ENCODE data around the gene C11orf58. TPM values are rescaled to one million over a fixed set of nuclear protein-coding genes. Genes with fewer than 3 reads are reported as not detected.

C11orf58 gene
- total RNA-seq, 1 experiment from 2014 or later: 144 TPM

- no peak for DNase-seq (ENCODE audit: extremely low read depth, low read depth)
These were observed 60.8 kb downstream of the C11orf58 start for GRCh38 chr11:16799221-16799620.

GRCh38 chr11:16799890-16800289 lies 61.4 kb downstream of the C11orf58 start:
- DNase-seq (ENCODE audit: extremely low read depth, low read depth): no peak

- no peak for DNase-seq (ENCODE audit: extremely low read depth, low read depth)
These were observed 61.9 kb downstream of the C11orf58 start for GRCh38 chr11:16800382-16800781.

DNA sequence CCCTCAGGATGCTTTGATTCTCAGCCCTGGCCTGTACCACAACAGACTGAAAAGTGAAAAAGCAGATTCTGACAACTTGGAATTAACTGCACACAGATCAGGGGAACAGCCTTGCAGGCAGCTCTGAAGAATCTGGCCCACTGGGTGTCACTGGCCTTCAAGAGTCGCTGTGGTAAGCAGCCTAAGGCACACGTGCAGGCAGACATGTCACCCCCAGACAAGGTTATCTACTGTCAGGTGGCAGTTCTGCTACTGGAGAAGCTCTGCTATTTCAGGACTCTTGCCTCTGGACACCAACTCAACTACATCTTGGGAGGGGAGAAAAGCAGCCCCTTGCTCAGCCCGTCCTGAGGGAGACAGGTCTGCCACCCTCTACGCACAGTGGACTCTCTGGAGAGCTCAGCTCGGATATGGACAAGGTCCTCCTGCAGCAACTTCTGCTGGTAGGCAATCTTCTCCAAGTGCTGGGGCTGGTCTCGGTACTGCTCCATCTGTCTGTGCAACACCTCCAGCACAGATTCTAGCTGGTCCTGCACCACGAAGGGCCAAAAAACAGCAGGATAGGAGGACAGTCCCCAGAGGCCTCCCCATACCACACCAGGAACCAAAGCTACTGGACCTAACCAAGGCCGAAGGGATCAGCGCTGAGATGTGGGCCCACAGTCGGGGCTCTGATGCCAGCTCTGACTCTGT lies 63.0 kb downstream of the C11orf58 start:
- no peak for DNase-seq (ENCODE audit: extremely low read depth, low read depth)

DNA sequence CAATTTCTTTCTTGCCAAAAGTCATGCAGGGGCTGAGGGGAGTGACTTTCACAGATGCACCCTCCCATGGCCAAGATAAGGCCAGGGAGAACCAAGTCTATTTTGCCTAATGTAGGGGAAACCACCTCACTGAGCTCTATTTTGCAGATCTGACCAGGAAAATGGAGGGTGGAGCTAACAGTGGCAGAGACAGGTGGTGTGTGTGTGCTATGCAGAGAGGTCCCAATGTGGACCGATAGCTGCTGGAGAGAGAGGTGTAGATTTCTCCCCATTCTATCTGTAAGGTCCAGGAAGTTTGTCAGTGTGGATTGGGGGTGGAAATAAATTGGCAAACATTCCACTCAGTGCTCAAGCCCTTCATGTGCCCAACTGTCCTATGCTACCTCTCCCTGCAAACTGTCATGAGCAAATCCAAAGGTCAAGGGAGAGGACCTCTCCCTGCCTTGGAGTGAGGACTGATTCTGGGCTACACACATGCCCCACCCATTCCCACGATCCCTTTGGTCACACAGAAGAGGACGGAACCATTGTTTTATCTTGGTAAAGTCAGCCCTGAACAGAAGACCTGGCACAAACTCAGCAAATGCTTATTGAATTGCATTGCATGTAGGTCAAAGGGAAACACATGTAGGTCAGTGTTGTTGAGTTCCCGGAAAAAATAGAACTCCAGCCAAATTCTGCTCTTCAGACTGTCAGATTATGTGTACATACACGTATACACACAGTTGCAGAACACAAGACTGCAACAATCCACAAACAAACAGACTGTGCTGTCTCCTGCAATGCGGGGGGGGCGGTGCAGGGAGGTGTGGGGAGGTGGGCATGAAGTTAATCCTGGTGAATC lies 65.9 kb downstream of the C11orf58 start:
- DNase-seq (ENCODE audit: extremely low read depth, low read depth): no peak

DNA sequence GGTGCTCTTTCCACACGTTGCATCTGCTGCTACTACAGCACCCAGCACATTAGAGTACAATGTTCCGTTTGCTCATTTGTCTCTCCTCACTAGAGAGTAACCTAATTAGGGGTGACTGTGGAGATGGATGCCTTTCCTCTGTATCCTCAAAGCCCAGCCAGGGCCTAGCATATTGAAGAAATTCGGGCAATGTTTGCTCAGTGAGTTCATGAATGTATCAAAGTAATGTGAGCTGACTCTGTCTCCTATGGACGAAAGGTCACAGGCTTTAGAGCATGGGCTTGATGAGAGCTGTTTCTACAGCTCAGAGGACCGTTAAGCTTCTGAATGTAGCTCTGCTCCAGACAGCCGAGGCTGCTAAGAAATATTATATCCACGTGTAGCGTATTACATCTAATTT lies 67.5 kb downstream of the C11orf58 start:
- DNase-seq (ENCODE audit: extremely low read depth, low read depth): no peak

DNA sequence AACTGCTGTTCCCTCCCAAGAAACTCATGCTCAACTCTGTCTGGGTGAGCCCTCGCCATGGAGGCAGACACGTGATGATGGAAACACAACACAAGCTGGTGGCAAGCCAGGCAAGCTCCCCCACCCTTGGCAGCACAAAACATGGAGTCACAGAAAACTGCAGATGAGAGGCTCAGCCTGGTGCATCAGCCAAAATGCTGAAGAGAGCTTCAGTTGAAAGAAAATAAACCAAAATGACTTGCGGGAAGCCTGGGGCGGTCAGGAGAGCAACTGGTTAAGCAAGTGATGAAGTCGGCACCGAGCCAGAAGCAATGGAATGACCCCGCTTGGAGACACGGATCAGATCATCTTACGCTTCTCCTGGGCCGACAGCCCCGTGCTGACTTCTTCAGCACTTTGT lies 68.3 kb downstream of the C11orf58 start:
- DNase-seq (ENCODE audit: extremely low read depth, low read depth): no peak

DNA sequence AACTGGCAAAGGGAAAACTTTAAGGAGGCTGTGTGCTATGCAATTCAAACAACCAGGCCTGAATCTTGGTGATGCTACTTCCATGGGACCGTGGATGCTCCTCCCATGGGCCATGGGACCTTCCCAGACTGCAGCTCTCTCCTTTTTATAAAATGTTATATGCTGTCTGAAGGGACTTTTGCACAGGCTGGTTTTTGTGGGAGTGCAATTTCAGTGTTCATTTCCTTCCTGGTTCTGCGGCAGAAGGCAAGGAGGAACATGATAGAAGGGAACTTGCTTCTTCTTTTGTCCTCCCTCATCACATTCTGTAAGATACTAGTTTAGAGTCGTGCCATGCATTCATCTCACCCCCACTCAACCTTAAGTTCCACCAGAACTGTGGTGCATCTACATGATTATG lies 68.9 kb downstream of the C11orf58 start:
- no peak for DNase-seq (ENCODE audit: extremely low read depth, low read depth)

All from NCI-H460 (cell line).